ENCODE data around the gene ICAM5.
A peak's percentile ranks its signal among the peaks of the same experiment; 100 is the strongest.
"Not testable (repeated sequence)": the region's sequence is repeated elsewhere in the genome, so short reads cannot be mapped to it uniquely, and the experiment has no call there.

ICAM5 gene

GRCh38 chr19:10329555-10329954 is 39.8 kb downstream of the ICAM5 start:
- Histone ChIP-seq H3K4me3 (ENCODE audit: low read length) (no peak overlapping the region), H3K9me3 (ENCODE audit: control insufficient read depth, low read length) (no peaks in the 10 kb centered on the region), H3K27me3 (replicated peaks; ENCODE audit: control insufficient read depth, insufficient read depth, low read length) (no peaks in the 10 kb centered on the region), H3K9ac (ENCODE audit: low read length) (no peak overlapping the region), H3K36me3 (ENCODE audit: control insufficient read depth, insufficient read depth, low read length, severe bottlenecking) (peaks cover 50% of the 10 kb centered on the region), H3K4me1 (ENCODE audit: control insufficient read depth, insufficient read depth, low read length) (peaks cover 11% of the 10 kb centered on the region)
- DNase-seq (ENCODE audit: low read depth): no peak

GRCh38 chr19:10332158-10332964 is 42.6 kb downstream of the ICAM5 start:
- H3K9ac ChIP-seq (ENCODE audit: low read length): peak overlapping the region; percentile 91
- peak; percentile 3 for DNase-seq (ENCODE audit: low read depth)
- no peaks in the 10 kb centered on the region for H3K27me3 ChIP-seq (replicated peaks; ENCODE audit: control insufficient read depth, insufficient read depth, low read length)

GRCh38 chr19:10332965-10333757 is 43.4 kb downstream of the ICAM5 start, which contains the start of gene RAVER1:
TSS of gene RAVER1 (minus strand) at chr19:10333529. CDS start at chr19:10333507, 22 bp downstream.
- H3K36me3 ChIP-seq (ENCODE audit: control insufficient read depth, insufficient read depth, low read length, severe bottlenecking): peaks cover 22% of the 10 kb centered on the region
- peak within 1 kb of the TSS; percentile 88 for H3K4me3 ChIP-seq (ENCODE audit: low read length)
- H3K27me3 ChIP-seq (replicated peaks; ENCODE audit: control insufficient read depth, insufficient read depth, low read length): no peaks in the 10 kb centered on the region
- DNase-seq (ENCODE audit: low read depth): peak; percentile 99
- no peaks in the 10 kb centered on the region for H3K9me3 ChIP-seq (ENCODE audit: control insufficient read depth, low read length)
- H3K9ac ChIP-seq (ENCODE audit: low read length): peak within 1 kb of the TSS; percentile 91
- H3K4me1 ChIP-seq (ENCODE audit: control insufficient read depth, insufficient read depth, low read length): peaks cover 11% of the 10 kb centered on the region

More at GRCh38 chr19:10332158-10332964, 42.6 kb downstream of the ICAM5 start:
- peak overlapping the region; percentile 88 for H3K4me3 ChIP-seq (ENCODE audit: low read length)
- H3K9me3 ChIP-seq (ENCODE audit: control insufficient read depth, low read length): no peaks in the 10 kb centered on the region
- H3K4me1 ChIP-seq (ENCODE audit: control insufficient read depth, insufficient read depth, low read length): peaks cover 11% of the 10 kb centered on the region
- H3K36me3 ChIP-seq (ENCODE audit: control insufficient read depth, insufficient read depth, low read length, severe bottlenecking): peaks cover 30% of the 10 kb centered on the region

GRCh38 chr19:10333758-10334587 is 44.2 kb downstream of the ICAM5 start:
- H3K9ac ChIP-seq (ENCODE audit: low read length): peak overlapping the region; percentile 87
- DNase-seq (ENCODE audit: low read depth): peak; percentile 23
- no peaks in the 10 kb centered on the region for H3K27me3 ChIP-seq (replicated peaks; ENCODE audit: control insufficient read depth, insufficient read depth, low read length)
- H3K4me3 ChIP-seq (ENCODE audit: low read length): peak overlapping the region; percentile 88
- H3K36me3 ChIP-seq (ENCODE audit: control insufficient read depth, insufficient read depth, low read length, severe bottlenecking): peaks cover 14% of the 10 kb centered on the region
- H3K4me1 ChIP-seq (ENCODE audit: control insufficient read depth, insufficient read depth, low read length): peaks cover 11% of the 10 kb centered on the region
- no peaks in the 10 kb centered on the region for H3K9me3 ChIP-seq (ENCODE audit: control insufficient read depth, low read length)

GRCh38 chr19:10334588-10335351 is 45.0 kb downstream of the ICAM5 start:
- Histone ChIP-seq H3K36me3 (ENCODE audit: control insufficient read depth, insufficient read depth, low read length, severe bottlenecking) (peaks cover 6% of the 10 kb centered on the region), H3K4me3 (ENCODE audit: low read length) (peak overlapping the region; percentile 88), H3K9ac (ENCODE audit: low read length) (peak overlapping the region; percentile 87), H3K9me3 (ENCODE audit: control insufficient read depth, low read length) (no peaks in the 10 kb centered on the region), H3K27me3 (replicated peaks; ENCODE audit: control insufficient read depth, insufficient read depth, low read length) (no peaks in the 10 kb centered on the region), H3K4me1 (ENCODE audit: control insufficient read depth, insufficient read depth, low read length) (peaks cover 11% of the 10 kb centered on the region)
- DNase-seq (ENCODE audit: low read depth): peak; percentile 99

GRCh38 chr19:10335352-10335985 is 45.7 kb downstream of the ICAM5 start:
- no peaks in the 10 kb centered on the region for H3K9me3 ChIP-seq (ENCODE audit: control insufficient read depth, low read length)
- no peaks in the 10 kb centered on the region for H3K27me3 ChIP-seq (replicated peaks; ENCODE audit: control insufficient read depth, insufficient read depth, low read length)
- H3K4me3 ChIP-seq (ENCODE audit: low read length): peak overlapping the region; percentile 88
- no peak for DNase-seq (ENCODE audit: low read depth)
- peaks cover 11% of the 10 kb centered on the region for H3K4me1 ChIP-seq (ENCODE audit: control insufficient read depth, insufficient read depth, low read length)
- peak overlapping the region; percentile 87 for H3K9ac ChIP-seq (ENCODE audit: low read length)
- H3K36me3 ChIP-seq (ENCODE audit: control insufficient read depth, insufficient read depth, low read length, severe bottlenecking): no peaks in the 10 kb centered on the region

GRCh38 chr19:10336725-10337124 is 47.0 kb downstream of the ICAM5 start:
- H3K9me3 ChIP-seq (ENCODE audit: control insufficient read depth, low read length); H3K4me1 ChIP-seq (ENCODE audit: control insufficient read depth, insufficient read depth, low read length); H3K4me3 ChIP-seq (ENCODE audit: low read length); H3K27me3 ChIP-seq (replicated peaks; ENCODE audit: control insufficient read depth, insufficient read depth, low read length); DNase-seq (ENCODE audit: low read depth); H3K36me3 ChIP-seq (ENCODE audit: control insufficient read depth, insufficient read depth, low read length, severe bottlenecking); H3K9ac ChIP-seq (ENCODE audit: low read length): not testable (repeated sequence)

GRCh38 chr19:10338940-10339339 is 49.2 kb downstream of the ICAM5 start:
- Histone ChIP-seq H3K9ac (ENCODE audit: low read length) (no peak overlapping the region), H3K27me3 (replicated peaks; ENCODE audit: control insufficient read depth, insufficient read depth, low read length) (no peaks in the 10 kb centered on the region), H3K36me3 (ENCODE audit: control insufficient read depth, insufficient read depth, low read length, severe bottlenecking) (no peaks in the 10 kb centered on the region), H3K4me1 (ENCODE audit: control insufficient read depth, insufficient read depth, low read length) (no peaks in the 10 kb centered on the region), H3K9me3 (ENCODE audit: control insufficient read depth, low read length) (no peaks in the 10 kb centered on the region), H3K4me3 (ENCODE audit: low read length) (no peak overlapping the region)
- no peak for DNase-seq (ENCODE audit: low read depth)

GRCh38 chr19:10339380-10339960 is 49.7 kb downstream of the ICAM5 start, which contains the start of gene ICAM3:
TSS of gene ICAM3 (minus strand) at chr19:10339624. CDS start at chr19:10339614, 10 bp downstream.
- no peak within 1 kb of the TSS for H3K9ac ChIP-seq (ENCODE audit: low read length)
- H3K36me3 ChIP-seq (ENCODE audit: control insufficient read depth, insufficient read depth, low read length, severe bottlenecking): no peaks in the 10 kb centered on the region
- no peak within 1 kb of the TSS for H3K4me3 ChIP-seq (ENCODE audit: low read length)
- H3K9me3 ChIP-seq (ENCODE audit: control insufficient read depth, low read length): no peaks in the 10 kb centered on the region
- DNase-seq (ENCODE audit: low read depth): no peak
- H3K27me3 ChIP-seq (replicated peaks; ENCODE audit: control insufficient read depth, insufficient read depth, low read length): no peaks in the 10 kb centered on the region
- no peaks in the 10 kb centered on the region for H3K4me1 ChIP-seq (ENCODE audit: control insufficient read depth, insufficient read depth, low read length)

GRCh38 chr19:10339977-10340376 is 50.2 kb downstream of the ICAM5 start:
- no peaks in the 10 kb centered on the region for H3K27me3 ChIP-seq (replicated peaks; ENCODE audit: control insufficient read depth, insufficient read depth, low read length)
- no peaks in the 10 kb centered on the region for H3K4me1 ChIP-seq (ENCODE audit: control insufficient read depth, insufficient read depth, low read length)
- no peak overlapping the region for H3K4me3 ChIP-seq (ENCODE audit: low read length)
- no peaks in the 10 kb centered on the region for H3K36me3 ChIP-seq (ENCODE audit: control insufficient read depth, insufficient read depth, low read length, severe bottlenecking)
- no peak overlapping the region for H3K9ac ChIP-seq (ENCODE audit: low read length)
- H3K9me3 ChIP-seq (ENCODE audit: control insufficient read depth, low read length): no peaks in the 10 kb centered on the region
- no peak for DNase-seq (ENCODE audit: low read depth)

Measured in adipocyte (in vitro differentiated cells).